Activated CD8-positive, alpha-beta memory T cell treated with anti-CD3 and anti-CD28 coated beads for 24 hours (primary cell): ENCODE data around the gene USP36.
"Not testable (repeated sequence)": the region's sequence is repeated elsewhere in the genome, so short reads cannot be mapped to it uniquely, and the experiment has no call there.

Source experiments
- DNase-seq: peaks from one replicate; pipeline ENCODE4 v3.0.0-alpha.2; 2020

USP36 gene

DNA sequence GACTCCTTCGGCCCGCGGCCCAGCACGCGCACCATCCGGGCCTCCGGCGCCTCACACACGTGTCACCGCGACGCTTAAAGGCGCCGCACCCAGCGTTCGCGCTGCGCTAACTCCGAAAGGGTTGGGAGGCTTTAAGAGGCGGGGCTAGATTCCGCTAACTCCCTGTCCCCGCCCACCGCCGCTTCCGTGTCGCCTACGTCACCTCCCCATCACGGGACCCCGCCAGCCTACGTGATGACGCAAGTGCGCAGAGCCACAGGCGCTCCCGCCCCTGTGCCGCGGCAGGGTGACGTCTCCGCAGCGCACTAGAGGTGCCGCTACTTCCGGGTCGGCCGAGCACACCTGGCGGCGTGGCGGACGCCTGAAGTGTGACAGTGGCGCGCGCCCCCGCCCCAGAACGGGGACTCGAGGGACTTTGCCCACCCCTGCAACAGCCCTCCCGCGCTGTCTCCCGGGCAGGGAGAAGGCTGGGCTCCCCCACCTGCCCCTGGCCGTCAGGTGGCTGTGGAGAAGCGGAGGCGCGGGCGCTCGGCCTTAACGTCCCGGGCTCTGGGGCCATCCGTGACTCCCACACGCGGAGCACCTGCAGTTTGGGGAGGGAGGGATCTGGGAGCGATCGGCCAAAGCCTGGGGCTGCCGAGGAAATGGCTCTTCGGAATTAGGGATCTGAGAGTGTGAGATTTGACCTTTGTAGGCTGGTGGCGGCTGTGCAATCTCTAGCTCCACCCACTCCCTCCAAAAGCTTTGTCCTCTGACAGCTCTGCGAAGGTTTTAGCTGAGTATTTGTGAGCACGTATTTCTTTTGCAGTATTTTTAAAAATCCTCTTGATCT lies at the start of gene USP36:
Gene USP36, minus strand, starts transcription at position 35 of the 832 bp plus-strand sequence. CDS start 4,451 bp downstream, outside the sequence.
- peak; percentile 100 for DNase-seq

DNA sequence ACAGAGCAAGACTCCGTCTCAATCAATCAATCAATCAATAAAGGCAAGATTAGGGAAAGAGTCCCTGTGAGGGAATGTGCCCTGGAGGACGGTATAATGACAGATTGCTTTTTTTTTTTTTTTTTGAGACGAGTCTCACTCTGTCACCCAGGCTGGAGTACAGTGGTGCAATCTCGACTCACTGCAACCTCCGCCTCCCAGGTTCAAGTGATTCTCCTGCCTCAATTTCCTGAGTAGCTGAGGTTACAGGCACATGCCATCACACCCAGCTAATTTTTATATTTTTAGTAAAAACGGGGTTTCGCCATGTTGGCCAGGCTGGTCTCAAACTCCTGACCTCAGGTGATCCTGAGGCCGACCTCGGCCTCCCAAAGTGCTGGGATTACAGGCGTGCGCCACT lies 49.5 kb upstream of the USP36 start:
- not testable (repeated sequence) for DNase-seq

DNA sequence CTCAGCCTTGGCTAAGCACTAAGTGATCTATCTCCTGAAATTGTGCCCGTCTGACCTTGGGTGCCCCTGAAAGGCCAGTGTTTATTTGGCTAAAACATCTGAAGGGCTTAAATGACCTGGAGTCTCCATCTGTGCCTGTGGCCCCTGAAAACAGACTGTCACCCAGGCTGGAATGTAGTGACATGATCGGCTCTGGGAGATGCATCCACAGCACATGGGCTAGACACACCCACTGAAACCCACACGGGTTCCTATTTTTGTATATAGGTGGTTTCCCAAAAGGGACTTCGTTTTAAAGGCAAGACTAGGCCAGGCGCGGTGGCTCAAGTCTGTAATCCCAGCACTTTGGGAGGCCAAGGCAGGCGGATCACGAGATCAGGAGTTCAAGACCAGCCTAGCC lies 48.9 kb upstream of the USP36 start:
- no peak for DNase-seq

DNA sequence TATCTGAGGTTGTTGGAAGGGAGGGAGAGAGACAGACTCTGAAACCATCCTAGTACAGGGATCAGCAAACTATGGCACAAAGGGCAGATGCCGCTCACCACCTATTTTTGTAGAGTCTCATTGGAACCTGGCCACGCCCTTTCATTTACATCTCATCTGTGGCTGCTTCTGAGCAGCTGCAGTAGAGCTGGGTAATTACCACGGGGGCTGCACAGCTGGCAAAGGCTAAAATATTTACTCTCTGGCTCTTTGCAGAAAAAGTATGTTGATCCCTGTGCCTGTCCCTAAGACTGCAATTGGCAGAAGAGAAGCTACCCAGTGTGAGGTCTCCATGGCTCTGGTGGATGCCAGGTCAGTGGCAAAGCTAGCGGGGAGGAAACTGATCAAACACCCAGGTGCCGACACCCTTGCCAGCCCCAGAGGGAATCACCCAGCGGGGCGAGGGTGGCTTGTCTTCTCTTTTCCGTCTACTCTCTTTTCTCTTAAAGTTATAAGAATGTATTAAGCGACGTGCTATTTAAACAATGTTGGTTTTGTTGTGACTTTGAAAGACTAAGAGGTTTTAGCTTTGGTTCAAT lies 48.4 kb upstream of the USP36 start:
- no peak for DNase-seq

DNA sequence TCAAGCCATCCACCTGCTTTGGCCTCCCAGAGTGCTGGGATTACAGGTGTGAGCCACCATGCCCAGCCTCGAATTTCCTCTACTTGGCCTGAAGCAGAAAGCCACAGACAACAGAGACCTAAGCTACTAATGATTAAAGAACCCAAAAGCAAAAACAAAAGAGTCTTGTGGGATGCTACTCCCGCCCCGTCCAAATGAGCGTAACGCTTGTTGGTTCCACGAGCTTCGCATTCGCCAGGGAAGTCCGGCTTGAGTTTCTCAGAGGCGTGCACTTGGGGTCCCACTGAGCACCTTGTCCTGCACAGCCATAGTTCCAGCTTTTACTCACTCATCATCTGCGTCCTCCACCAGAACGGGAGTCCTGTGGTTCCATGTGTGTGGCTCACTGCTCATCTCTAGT lies 46.3 kb upstream of the USP36 start:
- no peak for DNase-seq

DNA sequence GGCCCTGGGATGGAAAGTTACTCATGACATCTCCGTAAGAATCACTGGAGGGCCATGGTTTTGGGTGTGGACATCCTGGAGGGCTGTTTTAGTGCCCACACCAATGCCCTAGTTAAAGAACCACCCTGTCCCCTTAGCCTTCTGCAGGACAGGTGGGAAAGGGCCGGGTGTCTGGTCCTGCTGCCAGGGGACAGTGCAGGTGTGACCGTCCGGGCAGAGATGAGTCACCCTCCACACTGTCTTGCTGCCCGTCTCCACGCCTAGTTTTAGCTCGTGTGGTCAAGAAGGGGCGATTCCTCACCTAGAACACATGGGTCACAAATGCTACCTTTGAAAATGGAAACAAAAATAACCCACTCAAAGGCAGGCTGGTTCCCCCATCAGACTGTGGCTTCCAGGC lies 45.3 kb upstream of the USP36 start:
- DNase-seq: no peak

DNA sequence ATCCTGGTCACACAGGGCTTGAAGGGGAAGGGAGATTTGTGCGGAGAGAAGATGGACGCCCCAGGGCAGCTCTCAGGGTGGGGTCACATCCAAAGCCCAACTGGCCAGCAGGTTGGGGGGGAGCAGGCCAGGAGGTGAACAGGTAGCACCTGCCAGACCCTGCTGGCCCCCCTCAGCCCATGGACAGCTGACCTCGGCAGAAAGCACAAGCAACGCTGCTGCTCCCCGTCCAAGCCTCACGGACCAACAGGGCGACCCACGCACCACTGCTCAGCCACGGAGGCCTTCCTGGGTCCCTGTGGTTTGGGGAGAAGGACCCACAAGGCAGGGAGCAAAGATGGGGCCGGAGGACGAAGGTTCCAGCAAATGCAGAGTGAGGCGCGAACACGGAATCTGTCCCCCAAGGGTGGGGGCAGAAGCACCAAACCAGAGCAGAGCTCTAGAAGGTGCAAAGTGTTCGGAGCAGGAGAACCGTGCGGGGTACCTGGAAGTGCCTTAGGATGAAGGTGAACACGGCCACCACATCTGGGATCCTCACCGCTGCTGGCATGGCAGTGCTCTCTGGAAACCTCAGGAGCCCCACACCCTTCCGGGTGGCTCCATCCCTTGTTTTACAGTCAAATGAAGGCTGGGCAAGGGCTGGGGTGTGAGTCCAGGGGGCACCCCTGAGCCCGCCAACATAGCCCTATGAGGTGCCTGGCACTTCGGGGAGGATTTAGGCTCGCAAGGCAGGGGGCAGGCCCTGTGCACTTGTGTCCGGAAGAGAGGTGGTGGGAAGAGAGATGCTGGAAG lies 44.5 kb upstream of the USP36 start:
- DNase-seq: no peak

DNA sequence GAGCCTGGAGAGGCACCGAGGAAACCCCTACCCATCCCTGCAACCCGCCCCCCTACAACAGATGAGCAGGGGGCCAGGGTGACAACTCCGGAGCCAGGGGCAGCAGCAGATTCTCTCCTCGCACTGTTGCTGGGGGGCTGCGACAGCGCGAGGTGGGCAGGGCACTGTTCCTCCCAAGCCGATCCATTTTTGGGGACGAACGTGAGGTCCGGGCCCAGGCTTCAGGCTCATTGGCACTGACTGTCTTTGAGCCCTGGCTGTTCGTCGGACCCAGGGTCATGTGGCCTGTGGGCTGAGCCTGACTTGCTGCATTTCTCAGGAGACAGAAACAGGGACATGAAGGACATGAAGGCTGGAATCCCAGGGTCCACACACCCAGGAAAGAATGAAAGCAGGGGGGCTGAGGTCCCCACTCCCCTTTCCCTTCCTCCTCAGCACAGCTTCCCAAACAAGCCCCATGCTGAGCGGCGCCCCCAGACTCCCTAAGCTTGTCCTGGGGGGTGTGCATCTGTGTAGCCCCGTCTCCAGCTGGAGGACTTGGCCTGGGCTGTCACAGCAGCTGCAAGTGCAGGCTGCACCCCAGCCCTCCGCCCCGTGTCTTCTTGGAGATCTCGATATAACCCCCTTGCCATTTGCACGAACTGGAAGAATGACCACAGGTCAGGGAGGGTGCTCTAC lies 43.7 kb upstream of the USP36 start:
- DNase-seq: no peak

DNA sequence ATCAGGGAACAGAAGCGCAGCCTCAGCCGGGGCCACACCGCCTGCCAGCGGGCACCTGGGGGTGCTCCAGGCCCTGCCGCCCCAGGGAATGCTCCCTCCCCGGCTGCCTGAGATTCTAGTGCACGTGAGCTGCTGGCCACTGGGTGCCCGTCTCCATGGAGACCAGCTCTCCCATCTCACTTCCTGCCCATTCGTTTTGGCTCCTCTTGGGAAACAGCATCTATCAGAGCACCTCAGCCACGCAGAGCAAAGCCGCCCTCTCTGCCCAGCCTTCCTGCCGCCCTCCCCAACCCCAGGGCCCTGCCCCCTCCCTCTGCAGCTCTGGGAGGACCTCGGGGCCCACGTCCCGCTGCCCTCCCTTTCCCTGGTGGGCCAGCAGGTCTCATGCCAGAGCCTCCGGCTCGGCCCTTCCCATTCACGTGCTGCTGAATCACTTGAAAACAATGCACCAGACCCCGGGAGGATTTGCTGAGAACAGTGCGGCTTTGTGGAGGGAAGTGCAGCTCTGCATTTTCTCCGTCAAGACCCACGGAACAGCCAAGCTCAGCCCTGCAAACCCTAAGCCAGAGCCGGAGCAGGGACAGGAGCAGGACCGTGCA lies 43.0 kb upstream of the USP36 start:
- no peak for DNase-seq

DNA sequence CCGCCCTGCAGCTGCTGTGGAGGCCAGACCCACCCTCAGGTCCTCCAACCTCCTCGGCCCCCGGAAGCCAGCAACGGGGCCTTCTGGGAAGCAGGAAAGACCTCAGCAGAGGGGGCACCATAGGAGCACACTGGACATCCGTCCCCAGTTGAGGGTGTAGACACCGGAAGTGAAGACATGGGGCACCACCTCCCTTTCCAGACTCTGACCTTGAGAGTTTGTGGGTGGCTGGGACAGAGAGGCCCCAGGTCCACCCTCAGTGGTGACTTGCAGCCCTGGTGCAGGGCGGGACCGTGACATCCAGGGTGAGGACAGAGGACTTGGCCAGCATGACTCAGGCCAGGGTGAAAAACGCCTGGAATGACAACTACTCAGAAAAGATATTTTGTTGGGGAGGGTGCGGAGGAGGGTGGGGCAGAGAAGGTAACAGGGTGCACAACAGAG lies 42.5 kb upstream of the USP36 start:
- no peak for DNase-seq

DNA sequence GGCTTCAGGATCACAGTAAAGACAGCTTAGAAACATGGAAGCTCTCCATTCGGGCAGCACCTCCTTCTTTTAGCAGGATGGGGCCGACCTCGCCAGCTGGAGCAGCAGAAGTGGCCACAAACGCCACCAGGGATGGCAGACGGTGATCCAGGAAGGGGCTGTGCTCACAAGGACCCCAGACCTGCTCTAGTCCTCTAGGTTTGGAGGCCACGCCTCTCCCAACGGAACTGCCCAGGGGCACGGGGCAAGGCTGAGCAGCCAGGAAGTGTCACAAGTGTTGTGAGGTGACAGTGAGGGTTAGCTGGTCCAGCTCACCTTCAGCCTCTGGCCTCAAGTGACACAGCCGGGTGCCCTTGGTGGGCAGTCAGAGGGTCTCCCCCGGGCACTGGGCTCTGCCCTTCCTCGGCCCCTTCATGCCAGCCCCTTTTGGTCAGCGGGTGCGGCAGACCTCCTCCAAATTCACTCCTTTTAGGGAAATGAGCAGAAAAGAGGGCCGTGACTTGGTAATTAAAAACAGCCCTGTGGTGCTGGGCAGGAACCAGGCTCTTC lies 42.0 kb upstream of the USP36 start:
- DNase-seq: no peak

DNA sequence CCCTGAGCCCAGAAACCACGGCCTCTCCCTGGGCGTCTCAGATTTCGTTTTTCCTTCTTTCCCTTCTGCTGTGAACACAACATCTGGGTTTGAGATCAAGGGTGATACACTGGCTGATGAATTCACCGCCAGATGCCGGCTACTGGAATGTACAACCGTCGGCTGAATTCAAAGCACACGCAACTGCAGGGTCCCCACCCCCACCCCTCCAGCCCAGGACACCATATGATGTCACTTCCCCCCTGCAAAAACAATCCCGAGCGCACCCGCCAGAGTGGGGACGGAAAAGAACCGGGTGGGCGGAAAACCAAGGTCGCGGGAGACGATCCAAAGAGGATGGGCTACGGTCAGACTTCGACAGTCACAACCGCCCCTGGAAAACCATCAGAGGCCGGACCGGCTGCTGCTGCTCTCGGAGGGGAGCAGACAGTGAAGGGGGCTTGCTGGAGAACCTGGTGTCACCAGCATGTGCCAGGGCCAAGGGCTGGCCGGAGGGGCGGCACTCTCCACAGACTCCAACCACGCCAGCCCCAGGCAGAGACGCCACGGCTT lies 39.1 kb upstream of the USP36 start:
- no peak for DNase-seq

DNA sequence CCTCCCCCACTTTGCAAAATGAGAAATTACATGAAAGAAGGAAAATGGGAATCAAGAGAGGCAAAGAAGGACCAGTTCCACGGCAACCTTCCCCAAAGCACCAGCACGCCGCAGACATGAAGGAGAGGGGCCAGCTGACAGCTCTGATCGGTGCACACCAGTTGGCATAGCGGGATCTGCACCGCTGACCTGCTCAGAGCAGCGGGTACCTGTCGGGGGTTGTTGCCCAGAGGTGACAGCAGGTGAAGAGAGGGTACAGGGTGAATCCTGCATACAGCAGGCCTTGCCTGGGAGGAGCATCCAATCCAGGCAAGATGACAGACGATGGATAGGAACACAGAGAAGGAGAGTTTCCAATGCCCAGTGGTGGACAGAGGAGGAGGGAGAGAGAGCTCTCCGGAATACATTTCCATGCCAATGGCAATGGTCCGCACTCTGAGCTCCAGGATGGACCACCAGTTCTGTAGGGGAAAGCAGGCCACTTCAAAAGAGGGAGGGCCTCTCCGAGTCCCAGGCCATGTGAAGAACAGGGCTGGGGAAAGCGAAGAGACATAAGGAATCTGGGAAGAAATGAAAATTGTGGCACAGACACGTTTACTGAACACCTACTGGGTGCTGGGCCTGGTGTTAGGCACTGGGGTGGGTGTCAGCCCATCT lies 38.4 kb upstream of the USP36 start:
- no peak for DNase-seq

DNA sequence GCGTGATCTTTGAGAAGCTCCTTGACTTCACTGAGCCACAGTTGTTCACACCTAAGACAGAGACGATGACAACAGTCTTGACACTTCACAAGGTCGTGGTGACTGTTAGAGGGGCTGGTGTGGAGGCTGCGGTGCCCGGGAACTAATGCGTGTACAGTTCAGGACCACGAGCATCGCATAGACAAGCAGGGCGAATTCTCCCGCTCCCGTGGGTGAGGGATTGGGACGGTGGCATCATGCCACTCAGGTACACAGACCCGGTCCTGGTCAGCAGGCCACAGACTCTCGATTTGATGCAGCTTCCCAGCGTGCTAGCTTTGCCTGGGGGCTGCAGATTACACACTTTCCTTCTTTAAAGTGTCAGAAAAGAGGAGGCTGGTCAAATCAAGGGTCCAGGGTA lies 37.6 kb upstream of the USP36 start:
- DNase-seq: no peak

DNA sequence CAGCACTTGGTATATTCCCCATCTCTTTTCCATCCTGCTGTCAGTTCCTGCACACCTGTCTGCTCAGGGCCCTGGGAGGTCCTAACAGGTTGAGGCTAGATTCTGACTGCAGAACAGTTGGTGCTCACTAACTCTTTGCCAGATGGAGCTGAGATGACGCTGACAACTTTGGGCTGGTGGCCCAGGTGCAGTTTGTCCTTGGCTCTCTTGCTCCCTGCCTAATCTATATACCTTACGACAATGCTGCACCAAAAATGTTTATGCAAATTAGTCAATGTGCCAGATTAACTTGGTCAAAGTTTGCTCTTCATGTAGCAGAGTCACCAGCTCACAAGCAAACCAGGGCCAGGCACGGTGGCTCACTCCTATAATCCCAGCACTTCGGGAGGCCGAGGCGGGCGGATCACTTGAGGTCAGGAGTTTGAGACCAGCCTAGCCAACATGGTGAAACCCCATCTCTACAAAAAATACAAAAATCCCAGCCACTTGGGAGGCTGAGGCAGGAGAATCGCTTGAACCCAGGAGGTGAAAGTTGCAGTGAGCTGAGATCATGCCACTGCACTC lies 36.4 kb upstream of the USP36 start:
- DNase-seq: not testable (repeated sequence)

DNA sequence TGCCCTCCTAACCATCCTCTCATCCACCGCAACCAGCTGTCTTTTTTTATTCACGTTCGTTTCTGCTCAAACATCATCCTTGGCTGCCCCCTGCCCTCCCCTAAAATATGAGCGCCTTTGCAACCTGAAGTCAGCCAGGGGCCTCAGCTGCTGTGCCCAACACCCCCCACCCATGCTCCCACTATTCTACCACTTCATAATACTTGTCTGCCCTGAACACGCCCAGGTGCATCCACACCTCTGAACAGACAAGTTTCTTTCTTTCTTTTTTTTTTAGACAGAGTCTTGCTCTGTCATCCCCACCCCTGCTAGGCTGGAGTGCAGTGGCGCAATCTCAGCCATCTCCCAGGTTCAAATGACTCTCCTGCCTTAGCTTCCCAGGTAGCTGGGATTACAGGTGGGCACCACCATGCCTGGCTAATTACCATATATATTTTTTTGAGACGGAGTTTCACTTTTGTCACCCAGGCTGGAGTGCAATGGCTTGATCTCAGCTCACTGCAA lies 35.5 kb upstream of the USP36 start:
- DNase-seq: no peak

DNA sequence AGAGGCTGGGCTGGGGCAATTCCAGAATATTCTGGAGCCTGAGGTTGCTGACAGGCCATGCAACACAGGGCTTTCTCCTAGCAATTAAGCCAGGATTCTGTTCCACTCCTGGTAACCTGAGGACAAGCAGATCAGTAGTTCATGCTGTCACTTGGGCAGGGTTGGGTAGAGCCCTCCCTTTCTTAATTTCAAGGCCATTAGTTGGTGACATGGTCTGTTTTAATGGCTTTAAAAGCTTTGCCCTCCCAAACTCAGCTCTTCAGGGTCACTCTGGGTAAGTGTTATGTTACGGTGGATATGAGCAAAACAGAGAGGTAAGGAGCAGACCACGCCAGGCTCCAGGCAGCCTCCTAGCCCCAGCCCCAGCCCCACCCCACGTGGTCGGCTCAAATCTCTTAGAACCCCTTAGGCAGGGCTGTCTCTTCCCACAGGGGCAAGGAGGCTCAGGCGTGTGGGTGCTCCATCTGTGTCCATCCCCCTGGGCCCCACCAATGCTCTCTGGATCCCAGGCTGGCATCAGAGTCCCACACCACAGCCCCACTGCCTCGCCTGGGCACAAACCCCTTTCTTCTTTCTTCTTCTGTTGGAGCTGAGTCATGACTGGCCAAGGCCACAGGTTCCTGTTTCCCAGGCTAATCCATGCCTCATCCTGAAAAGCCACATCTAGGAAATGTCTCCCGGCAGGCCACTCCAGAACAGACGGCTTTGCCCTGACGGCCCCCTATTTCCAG lies 34.9 kb upstream of the USP36 start:
- no peak for DNase-seq

DNA sequence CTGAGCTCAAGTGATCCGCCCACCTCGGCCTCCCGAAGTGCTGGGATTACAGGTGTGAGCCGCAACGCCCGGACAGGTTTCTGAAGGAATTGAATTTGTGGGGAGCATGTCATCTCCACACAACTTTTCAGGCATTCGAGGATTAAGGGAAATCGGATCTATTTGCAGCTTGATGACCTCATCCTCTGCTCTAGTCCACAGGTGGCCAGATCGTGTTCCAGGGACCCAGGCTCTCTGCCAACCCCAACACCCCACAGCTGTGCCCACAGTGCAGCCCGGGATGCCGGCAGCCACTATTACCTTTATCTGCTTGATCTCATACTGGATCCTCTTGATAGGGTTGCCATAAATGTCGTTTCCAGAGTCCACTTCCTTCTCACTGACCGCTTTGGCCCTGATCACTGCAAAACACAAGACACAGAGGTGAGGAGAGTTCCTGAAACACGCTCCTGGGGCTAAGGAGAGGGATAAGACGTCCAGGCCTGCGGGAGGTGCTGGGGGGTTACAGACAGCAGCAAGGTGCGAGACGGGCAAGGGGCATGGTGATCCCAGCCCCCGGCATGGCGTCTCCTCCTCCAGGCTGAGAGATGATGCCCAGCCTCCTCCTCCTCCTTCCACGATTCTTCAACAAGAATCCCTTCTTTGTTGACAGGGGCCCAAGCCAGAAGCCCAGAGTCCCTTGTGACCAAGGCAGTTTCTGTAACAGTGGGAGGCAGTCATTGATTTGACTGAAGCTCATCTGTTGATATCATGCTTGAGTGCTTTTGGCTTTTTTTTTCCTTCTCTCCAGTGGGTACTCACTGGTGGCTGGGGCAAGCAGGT lies 33.1 kb upstream of the USP36 start:
- DNase-seq: no peak

DNA sequence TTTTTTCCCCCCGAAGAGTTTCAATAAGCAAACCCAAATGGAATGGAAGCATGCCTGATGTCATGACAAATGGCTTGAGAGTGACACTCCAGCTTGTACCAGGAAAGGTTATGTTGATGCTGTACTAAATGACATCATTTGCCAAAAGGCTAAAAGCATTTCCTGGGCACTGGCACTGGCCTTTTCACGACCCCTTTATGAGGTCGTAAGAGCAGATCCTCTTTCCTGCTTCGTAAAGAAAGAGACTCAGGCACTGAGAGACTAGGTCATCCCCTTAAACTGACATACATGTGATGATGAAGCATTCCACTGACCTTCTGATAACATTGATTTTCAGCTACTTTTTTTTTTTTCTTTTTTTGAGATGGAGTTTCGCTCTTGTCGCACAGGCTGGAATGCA lies 31.9 kb upstream of the USP36 start:
- no peak for DNase-seq
